Lower leg skin (tissue), 3 donors: ENCODE measurements around the gene NFKBIZ.

Experiments used
- POLR2A ChIP-seq, 2 donors: fragments of 450-650 bp; IDR thresholded peaks; one replicate each; pipeline ENCODE4 v1.6.1; 2016 to 2017; ENCODE audit warnings: antibody characterized with exemption in 2 of 2, mild to moderate bottlenecking in 1 of 2, moderate library complexity in 1 of 2
- TF ChIP-seq, protein P1 (sequence below), 3 donors: fragments of 450-650 bp; IDR thresholded peaks; one replicate each; pipeline ENCODE4 v1.5.1; 2016; ENCODE audit warnings: antibody characterized with exemption in 3 of 3, mild to moderate bottlenecking in 3 of 3, moderate library complexity in 2 of 3

DNA sequence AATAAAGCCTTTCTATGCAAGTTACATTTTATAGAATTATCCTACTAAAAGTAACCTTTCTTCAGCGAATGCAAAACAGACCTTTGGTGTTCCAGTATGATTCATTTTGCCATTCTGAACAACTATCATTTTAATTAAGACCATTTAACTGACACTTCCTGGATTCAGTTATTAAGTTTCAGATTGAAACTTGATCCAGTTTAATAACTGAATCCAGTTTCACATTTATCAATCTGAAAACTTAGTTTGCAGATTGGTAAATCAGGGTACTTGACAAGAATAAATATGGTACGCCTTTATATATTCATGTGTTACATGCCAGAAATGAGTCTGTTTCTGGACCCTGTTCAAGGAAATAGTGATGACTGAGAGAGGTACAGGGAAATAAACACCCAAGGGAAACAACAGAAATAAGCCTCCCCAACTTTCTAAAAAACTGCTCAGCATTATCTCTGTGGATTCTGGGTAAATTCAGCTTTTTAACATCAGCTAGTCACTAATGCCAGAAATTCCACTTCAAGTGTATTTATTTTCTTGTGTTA lies 23.3 kb upstream of the NFKBIZ start:
- TF ChIP-seq, protein P1, sequence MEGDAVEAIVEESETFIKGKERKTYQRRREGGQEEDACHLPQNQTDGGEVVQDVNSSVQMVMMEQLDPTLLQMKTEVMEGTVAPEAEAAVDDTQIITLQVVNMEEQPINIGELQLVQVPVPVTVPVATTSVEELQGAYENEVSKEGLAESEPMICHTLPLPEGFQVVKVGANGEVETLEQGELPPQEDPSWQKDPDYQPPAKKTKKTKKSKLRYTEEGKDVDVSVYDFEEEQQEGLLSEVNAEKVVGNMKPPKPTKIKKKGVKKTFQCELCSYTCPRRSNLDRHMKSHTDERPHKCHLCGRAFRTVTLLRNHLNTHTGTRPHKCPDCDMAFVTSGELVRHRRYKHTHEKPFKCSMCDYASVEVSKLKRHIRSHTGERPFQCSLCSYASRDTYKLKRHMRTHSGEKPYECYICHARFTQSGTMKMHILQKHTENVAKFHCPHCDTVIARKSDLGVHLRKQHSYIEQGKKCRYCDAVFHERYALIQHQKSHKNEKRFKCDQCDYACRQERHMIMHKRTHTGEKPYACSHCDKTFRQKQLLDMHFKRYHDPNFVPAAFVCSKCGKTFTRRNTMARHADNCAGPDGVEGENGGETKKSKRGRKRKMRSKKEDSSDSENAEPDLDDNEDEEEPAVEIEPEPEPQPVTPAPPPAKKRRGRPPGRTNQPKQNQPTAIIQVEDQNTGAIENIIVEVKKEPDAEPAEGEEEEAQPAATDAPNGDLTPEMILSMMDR (IDR thresholded peaks at IDR 0.05): no peak
- TF ChIP-seq POLR2A (IDR thresholded peaks at IDR 0.05): no peak
